Measurements from ENCODE around the gene RUFY1. TPM values are rescaled to one million over a fixed set of nuclear protein-coding genes. Genes with fewer than 3 reads are reported as not detected.
"Not testable (repeated sequence)": the region's sequence is repeated elsewhere in the genome, so short reads cannot be mapped to it uniquely, and the experiment has no call there.

Gene RUFY1
- total and polyA plus RNA-seq, 10 of the 15 experiments (the other 5 are each of a cell fraction or from before 2014, with no cell fraction given): 5.7 to 36.3 (median 24.5) TPM

DNA sequence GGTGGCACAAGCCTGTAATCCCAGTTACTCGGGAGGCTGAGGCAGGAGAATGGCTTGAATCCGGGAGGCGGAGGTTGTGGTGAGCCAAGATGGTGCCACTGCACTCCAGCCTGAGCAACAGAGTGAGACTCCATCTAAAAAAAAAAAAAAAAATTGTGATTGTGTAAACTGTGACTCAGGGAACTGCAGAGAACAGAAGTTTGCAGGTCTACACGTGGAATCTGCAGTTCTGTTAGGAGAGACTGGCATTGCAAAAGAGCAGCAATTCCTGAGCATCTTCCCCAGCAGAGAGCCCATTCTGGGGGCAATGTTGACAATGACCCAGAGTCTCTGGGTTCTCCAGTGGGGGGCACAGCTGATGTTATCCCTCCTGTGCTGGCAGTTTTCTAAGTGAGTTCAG lies 91.4 kb downstream of the RUFY1 start:
- H3K27me3 ChIP-seq (replicated peaks in 1 of 2; ENCODE audit: control insufficient read depth in 2 of 2, insufficient read depth in 2 of 2, low read length in 1 of 2); DNase-seq (ENCODE audit: low read depth, low spot score); H3K4me1 ChIP-seq (ENCODE audit: control insufficient read depth, insufficient read depth, low read length); H3K27ac ChIP-seq (ENCODE audit: control insufficient read depth, insufficient read depth); POLR2A ChIA-PET; CTCF ChIA-PET; FAIRE-seq; in situ Hi-C loops (cut with MboI); H2AFZ ChIP-seq (ENCODE audit: control insufficient read depth, low read depth, low read length); H3K36me3 ChIP-seq (ENCODE audit: control insufficient read depth in 2 of 2, insufficient read depth in 2 of 2, low read length in 1 of 2); H4K20me1 ChIP-seq (ENCODE audit: control insufficient read depth, insufficient read depth); H3K4me3 ChIP-seq; ATAC-seq; H3K79me2 ChIP-seq (ENCODE audit: control insufficient read depth, insufficient read depth, low read length); SMC1A ChIA-PET (ENCODE audit: uncharacterized antibody, unreplicated experiment); H3K9me3 ChIP-seq (replicated peaks; ENCODE audit: control insufficient read depth, insufficient read depth, low read length); RAD21 ChIA-PET (ENCODE audit: unreplicated experiment); BruUV-seq (replicated peaks); H3K9ac ChIP-seq (ENCODE audit: control insufficient read depth, insufficient read depth, low read length); H3K4me2 ChIP-seq (ENCODE audit: control insufficient read depth, insufficient read depth); intact Hi-C loops (cut with micrococcal nuclease; ENCODE audit: unreplicated experiment): not testable (repeated sequence)
- no CpG with 5 or more reads among the region's 4 CpGs for WGBS (ENCODE audit: insufficient coverage, insufficient replicate concordance, low lambda C conversion rate, missing lambda C conversion rate)

DNA sequence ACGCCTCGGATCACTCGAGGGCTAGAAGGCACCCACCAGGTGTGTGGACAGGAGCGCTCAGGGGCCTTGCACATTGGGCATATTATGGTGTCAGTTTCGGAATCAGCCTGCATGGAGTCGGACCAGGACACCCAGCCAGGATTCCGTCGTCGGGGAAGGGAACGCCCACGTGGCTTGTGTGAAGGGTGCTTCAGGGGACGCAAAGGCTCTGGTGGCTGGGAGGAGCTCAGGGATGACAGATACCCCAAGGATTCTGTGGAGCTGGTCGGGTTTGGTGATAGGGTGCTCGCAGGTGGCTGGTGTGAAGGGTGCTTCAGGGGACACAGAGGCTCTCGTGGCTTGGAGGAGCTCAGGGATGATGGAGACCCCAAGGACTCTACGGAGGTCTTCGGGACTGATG lies 92.3 kb downstream of the RUFY1 start:
- H3K79me2 ChIP-seq (ENCODE audit: control insufficient read depth, insufficient read depth, low read length); H3K27ac ChIP-seq (ENCODE audit: control insufficient read depth, insufficient read depth); H3K9ac ChIP-seq (ENCODE audit: control insufficient read depth, insufficient read depth, low read length); BruUV-seq (replicated peaks); FAIRE-seq; H3K4me2 ChIP-seq (ENCODE audit: control insufficient read depth, insufficient read depth); ATAC-seq; in situ Hi-C loops (cut with MboI); SMC1A ChIA-PET (ENCODE audit: uncharacterized antibody, unreplicated experiment); POLR2A ChIA-PET; H3K4me3 ChIP-seq; CTCF ChIA-PET; RAD21 ChIA-PET (ENCODE audit: unreplicated experiment); H2AFZ ChIP-seq (ENCODE audit: control insufficient read depth, low read depth, low read length); H4K20me1 ChIP-seq (ENCODE audit: control insufficient read depth, insufficient read depth); H3K36me3 ChIP-seq (ENCODE audit: control insufficient read depth in 2 of 2, insufficient read depth in 2 of 2, low read length in 1 of 2); H3K4me1 ChIP-seq (ENCODE audit: control insufficient read depth, insufficient read depth, low read length); DNase-seq (ENCODE audit: low read depth, low spot score); H3K27me3 ChIP-seq (replicated peaks in 1 of 2; ENCODE audit: control insufficient read depth in 2 of 2, insufficient read depth in 2 of 2, low read length in 1 of 2); H3K9me3 ChIP-seq (replicated peaks; ENCODE audit: control insufficient read depth, insufficient read depth, low read length); intact Hi-C loops (cut with micrococcal nuclease; ENCODE audit: unreplicated experiment): not testable (repeated sequence)
- WGBS (ENCODE audit: insufficient coverage, insufficient replicate concordance, low lambda C conversion rate, missing lambda C conversion rate): 50% methylated on average over 12 of the region's 17 CpGs

DNA sequence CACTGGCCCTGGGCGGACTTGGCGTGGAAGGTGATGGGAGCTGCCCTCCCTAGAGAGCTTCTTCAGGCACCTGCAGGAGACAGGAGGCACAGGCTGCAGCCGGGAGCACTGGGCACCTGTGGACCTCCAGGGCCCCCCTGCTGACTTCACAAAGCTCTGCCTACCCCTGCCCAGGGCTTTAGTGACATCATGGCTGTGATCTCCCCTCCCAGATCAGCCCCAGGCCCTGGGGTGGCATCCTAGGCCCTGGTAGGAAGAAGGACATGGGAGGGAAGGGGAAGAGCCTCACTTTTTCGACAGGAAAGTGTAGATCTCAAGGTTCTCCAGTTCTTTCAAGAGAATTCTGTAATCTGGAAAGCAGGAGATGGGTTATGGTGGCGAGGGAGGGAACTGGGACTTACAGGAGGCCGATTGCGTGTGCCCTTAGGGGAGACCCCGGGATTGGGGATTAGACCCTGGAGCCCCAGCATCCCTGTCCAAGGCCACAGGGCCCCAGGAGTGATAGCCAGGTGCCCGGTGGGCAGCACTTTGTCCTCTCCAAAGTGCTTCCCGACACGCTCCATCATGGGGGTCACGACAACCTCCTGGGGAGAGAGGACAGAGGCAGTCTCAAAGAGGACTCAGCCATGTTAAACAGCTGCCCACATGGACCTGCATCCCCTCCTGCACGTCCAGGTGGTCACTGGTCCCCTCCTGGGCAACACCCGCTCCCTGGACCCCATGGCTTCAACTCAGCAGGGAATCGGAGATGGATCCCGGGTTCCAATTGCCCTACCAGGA lies 93.0 kb downstream of the RUFY1 start:
- POLR2A ChIA-PET; H3K9ac ChIP-seq (ENCODE audit: control insufficient read depth, insufficient read depth, low read length); H3K4me3 ChIP-seq; H4K20me1 ChIP-seq (ENCODE audit: control insufficient read depth, insufficient read depth); intact Hi-C loops (cut with micrococcal nuclease; ENCODE audit: unreplicated experiment); SMC1A ChIA-PET (ENCODE audit: uncharacterized antibody, unreplicated experiment); H3K4me1 ChIP-seq (ENCODE audit: control insufficient read depth, insufficient read depth, low read length); H3K27ac ChIP-seq (ENCODE audit: control insufficient read depth, insufficient read depth); RAD21 ChIA-PET (ENCODE audit: unreplicated experiment); H2AFZ ChIP-seq (ENCODE audit: control insufficient read depth, low read depth, low read length); FAIRE-seq; H3K9me3 ChIP-seq (replicated peaks; ENCODE audit: control insufficient read depth, insufficient read depth, low read length); H3K79me2 ChIP-seq (ENCODE audit: control insufficient read depth, insufficient read depth, low read length); H3K4me2 ChIP-seq (ENCODE audit: control insufficient read depth, insufficient read depth); BruUV-seq (replicated peaks); DNase-seq (ENCODE audit: low read depth, low spot score); ATAC-seq; in situ Hi-C loops (cut with MboI); H3K36me3 ChIP-seq (ENCODE audit: control insufficient read depth in 2 of 2, insufficient read depth in 2 of 2, low read length in 1 of 2); CTCF ChIA-PET; H3K27me3 ChIP-seq (replicated peaks in 1 of 2; ENCODE audit: control insufficient read depth in 2 of 2, insufficient read depth in 2 of 2, low read length in 1 of 2): not testable (repeated sequence)
- WGBS (ENCODE audit: insufficient coverage, insufficient replicate concordance, low lambda C conversion rate, missing lambda C conversion rate): 29% methylated on average over 12 of the region's 16 CpGs

DNA sequence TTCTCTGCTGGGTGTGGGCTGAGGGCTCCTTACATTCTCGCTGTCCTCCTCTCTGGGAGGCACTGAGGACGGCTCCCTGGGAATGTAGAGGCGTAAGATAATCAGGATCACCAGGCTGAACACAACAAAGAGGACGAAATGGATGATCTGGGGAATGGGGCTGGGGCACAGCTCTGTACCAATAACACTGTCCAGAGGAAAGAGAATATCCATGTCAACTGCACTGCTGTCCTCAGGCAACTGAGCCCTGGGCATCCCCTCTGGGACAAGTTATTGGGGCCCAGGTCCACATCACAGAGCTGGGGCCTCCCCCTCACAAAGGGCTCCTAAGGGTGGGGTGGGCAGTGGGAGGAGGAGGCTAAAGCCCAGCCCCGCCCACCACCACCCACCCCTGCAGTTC lies 94.4 kb downstream of the RUFY1 start:
- H3K27me3 ChIP-seq (replicated peaks in 1 of 2; ENCODE audit: control insufficient read depth in 2 of 2, insufficient read depth in 2 of 2, low read length in 1 of 2); H3K4me2 ChIP-seq (ENCODE audit: control insufficient read depth, insufficient read depth); H3K4me3 ChIP-seq; H3K27ac ChIP-seq (ENCODE audit: control insufficient read depth, insufficient read depth); H2AFZ ChIP-seq (ENCODE audit: control insufficient read depth, low read depth, low read length); H3K79me2 ChIP-seq (ENCODE audit: control insufficient read depth, insufficient read depth, low read length); H3K4me1 ChIP-seq (ENCODE audit: control insufficient read depth, insufficient read depth, low read length); H3K9ac ChIP-seq (ENCODE audit: control insufficient read depth, insufficient read depth, low read length); CTCF ChIA-PET; POLR2A ChIA-PET; H3K9me3 ChIP-seq (replicated peaks; ENCODE audit: control insufficient read depth, insufficient read depth, low read length); intact Hi-C loops (cut with micrococcal nuclease; ENCODE audit: unreplicated experiment); FAIRE-seq; in situ Hi-C loops (cut with MboI); DNase-seq (ENCODE audit: low read depth, low spot score); SMC1A ChIA-PET (ENCODE audit: uncharacterized antibody, unreplicated experiment); H4K20me1 ChIP-seq (ENCODE audit: control insufficient read depth, insufficient read depth); BruUV-seq (replicated peaks); RAD21 ChIA-PET (ENCODE audit: unreplicated experiment); ATAC-seq; H3K36me3 ChIP-seq (ENCODE audit: control insufficient read depth in 2 of 2, insufficient read depth in 2 of 2, low read length in 1 of 2): not testable (repeated sequence)
- 2% methylated on average over 4 of the region's 5 CpGs for WGBS (ENCODE audit: insufficient coverage, insufficient replicate concordance, low lambda C conversion rate, missing lambda C conversion rate)

Measured in GM12878 (cell line).